Psoas muscle (tissue), 8 donors: ENCODE measurements around the gene SLC9A2. TPM values are rescaled to one million over a fixed set of nuclear protein-coding genes. Genes with fewer than 3 reads are reported as not detected.

Experiments
- ATAC-seq, 4 donors: fragments of 200-7000 bp; cut with Tn5 transposase; one replicate each; pipeline ENCODE4 v1.9.1; 2020; ENCODE audit warnings: moderate library complexity in 3 of 4, mild to moderate bottlenecking in 2 of 4
- DNase-seq, 2 donors: peaks; one replicate each; pipeline ENCODE4 v3.0.0-alpha.2; 2020
- H3K27ac ChIP-seq: fragments of 200-600 bp; one replicate; pipeline ENCODE4 v1.8.0; 2022
- H3K27me3 ChIP-seq, 3 donors: fragments of 200-600 bp in 1 of 3; one replicate each; pipeline versions ENCODE4 v1.6.1 to v1.8.0; 2013 to 2022; ENCODE audit warnings: low read length in 2 of 3, mild to moderate bottlenecking in 2 of 3, moderate library complexity in 1 of 3; ENCODE audit not compliant: insufficient read depth in 3 of 3
- H3K36me3 ChIP-seq, 2 donors: fragments of 200-600 bp in 1 of 2; one replicate each; pipeline versions ENCODE4 v1.6.1 to v1.8.0; 2013 to 2022; ENCODE audit warnings: low read depth in 1 of 2, mild to moderate bottlenecking in 1 of 2, moderate library complexity in 1 of 2; ENCODE audit not compliant: insufficient read depth in 1 of 2
- H3K4me1 ChIP-seq: fragments of 200-600 bp; one replicate; pipeline ENCODE4 v1.8.0; 2022
- H3K4me3 ChIP-seq: fragments of 200-600 bp; one replicate; pipeline ENCODE4 v1.8.0; 2022; ENCODE audit warnings: mild to moderate bottlenecking
- H3K9me3 ChIP-seq: fragments of 200-600 bp; one replicate; pipeline ENCODE4 v1.8.0; 2022
- WGBS, 3 donors: extraction: QIAGEN DNeasy Blood & Tissue Kit; methylation state at CpG; one replicate each; pipeline versions ENCODE4 v1.1.6 to v1.1.7; 2013; 5-methylcytosine and 5-hydroxymethylcytosine counted together
- intact Hi-C, 2 donors: fragments of 100-400 bp; cut with DNase I; formaldehyde crosslinking; loops; one replicate each; pipeline versions ENCODE4 v1.11.0 to v1.14.2; 2022
- polyA plus RNA-seq, 3 donors: library from polyadenylated mRNA; stranded (reverse); fragments of 200-250 nt; gene quantifications; one replicate each; pipeline ENCODE4 v1.2.3, GENCODE V29; 2013
- total RNA-seq, 4 donors: library from RNA; stranded (reverse); fragmentation: NEBNext Ultra II Directional in 2 of 4; extraction: Animal tissue kit (Norgen Biotek cat#: 25700) in 2 of 4; gene quantifications; one replicate each; pipeline versions ENCODE4 v1.2.1 to v1.2.4, GENCODE V29; 2021 to 2023
- TF ChIP-seq, protein P1 (sequence below): fragments of 200-600 bp; IDR thresholded peaks from one replicate; pipeline ENCODE4 v1.8.0; 2022; ENCODE audit warnings: antibody characterized with exemption
- donor health status: healthy with polysubstance abuse.
- donor health status: DM: no; HTN: no; CAD: no; lungs with moderate emphysema.
- donor health status: Bipolar disorder and iron deficiency.
- donor health status: healthy.
- donor health status: DM: yes; HTN: yes; CAD: no.
- donor health status: DM: no; HTN: no; CAD: no.
- donor health status: DM: no; HTN: no; CAD: no.
- donor health status: DM: yes; HTN: yes; CAD: no.

SLC9A2 gene
- total and polyA plus RNA-seq, 7 donors = 0.81 to 9.3 (median 6.3) TPM

DNA sequence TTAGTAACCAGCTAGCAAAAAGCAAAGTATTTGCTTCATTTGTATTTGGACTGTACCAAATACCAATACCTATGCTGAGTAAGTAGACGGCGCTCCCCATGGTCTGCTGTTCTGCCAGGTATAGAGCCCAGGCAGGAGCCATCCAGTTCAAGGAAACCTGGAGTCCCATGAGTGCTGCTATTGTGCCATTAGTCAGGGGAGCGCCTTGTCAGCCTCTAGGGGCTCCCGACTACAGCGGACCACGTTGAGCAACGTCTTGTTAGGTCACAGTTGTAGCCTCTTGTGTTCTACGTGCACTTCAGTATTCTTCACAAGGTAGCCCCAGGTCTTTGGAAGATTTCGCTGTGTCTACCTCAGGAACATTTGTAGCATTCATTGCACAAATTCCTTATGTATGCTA is 21.6 kb upstream of the SLC9A2 start:
- Histone ChIP-seq H3K27ac (no peak overlapping the region), H3K4me1 (no peaks in the 10 kb centered on the region), H3K9me3 (no peaks in the 10 kb centered on the region), H3K4me3 (no peak overlapping the region), H3K36me3 (no peaks in the 10 kb centered on the region), H3K27me3 (no peaks in the 10 kb centered on the region)
- ATAC-seq = no peak
- DNase-seq = no peak
- TF ChIP-seq, protein P1, sequence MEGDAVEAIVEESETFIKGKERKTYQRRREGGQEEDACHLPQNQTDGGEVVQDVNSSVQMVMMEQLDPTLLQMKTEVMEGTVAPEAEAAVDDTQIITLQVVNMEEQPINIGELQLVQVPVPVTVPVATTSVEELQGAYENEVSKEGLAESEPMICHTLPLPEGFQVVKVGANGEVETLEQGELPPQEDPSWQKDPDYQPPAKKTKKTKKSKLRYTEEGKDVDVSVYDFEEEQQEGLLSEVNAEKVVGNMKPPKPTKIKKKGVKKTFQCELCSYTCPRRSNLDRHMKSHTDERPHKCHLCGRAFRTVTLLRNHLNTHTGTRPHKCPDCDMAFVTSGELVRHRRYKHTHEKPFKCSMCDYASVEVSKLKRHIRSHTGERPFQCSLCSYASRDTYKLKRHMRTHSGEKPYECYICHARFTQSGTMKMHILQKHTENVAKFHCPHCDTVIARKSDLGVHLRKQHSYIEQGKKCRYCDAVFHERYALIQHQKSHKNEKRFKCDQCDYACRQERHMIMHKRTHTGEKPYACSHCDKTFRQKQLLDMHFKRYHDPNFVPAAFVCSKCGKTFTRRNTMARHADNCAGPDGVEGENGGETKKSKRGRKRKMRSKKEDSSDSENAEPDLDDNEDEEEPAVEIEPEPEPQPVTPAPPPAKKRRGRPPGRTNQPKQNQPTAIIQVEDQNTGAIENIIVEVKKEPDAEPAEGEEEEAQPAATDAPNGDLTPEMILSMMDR = no peak
- intact Hi-C loops = loop anchor here in 1 of 2 donors (5.0 kb wide), 1 partner anchor 125 kb away; the partner anchor contains the start of gene SLC9A4
- 67 to 76% (median 69%) methylated on average over 9 of the region's 9 CpGs for WGBS, 3 donors

DNA sequence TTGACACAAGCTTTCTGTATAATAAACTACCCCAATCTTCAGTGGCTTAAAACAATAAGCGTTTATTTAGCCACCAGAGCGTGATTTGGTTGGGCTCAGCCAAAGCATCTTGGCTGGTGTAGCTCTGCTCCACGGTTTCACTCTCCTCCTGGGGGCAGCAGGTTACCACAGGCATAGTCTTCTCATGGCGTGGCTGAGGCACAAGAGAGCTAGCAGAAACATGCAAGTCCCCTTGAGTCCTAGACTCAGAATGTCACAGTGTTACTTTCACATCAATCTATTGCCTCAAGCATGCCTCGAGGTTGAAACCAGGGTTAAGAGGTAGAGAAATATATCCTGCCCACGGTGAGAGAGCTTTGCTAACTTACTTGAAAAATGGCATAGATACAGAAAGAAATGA is 19.9 kb upstream of the SLC9A2 start:
- no peak overlapping the region for H3K27ac ChIP-seq
- H3K9me3 ChIP-seq = no peaks in the 10 kb centered on the region
- H3K27me3 ChIP-seq = no peaks in the 10 kb centered on the region
- H3K4me1 ChIP-seq = peaks cover 6% of the 10 kb centered on the region
- no peaks in the 10 kb centered on the region for H3K36me3 ChIP-seq
- intact Hi-C loops = loop anchor here in 1 of 2 donors (5.0 kb wide), 1 partner anchor 127 kb away; the partner anchor contains the start of gene SLC9A4
- ATAC-seq (peak in 3 of 4 donors; percentile 71 to 80 (median 77)), DNase-seq (no peak)
- TF ChIP-seq, protein P1 = no peak
- H3K4me3 ChIP-seq = no peak overlapping the region
- WGBS, 3 donors = 54 to 64% (median 58%) methylated on average over 6 of the region's 6 CpGs

DNA sequence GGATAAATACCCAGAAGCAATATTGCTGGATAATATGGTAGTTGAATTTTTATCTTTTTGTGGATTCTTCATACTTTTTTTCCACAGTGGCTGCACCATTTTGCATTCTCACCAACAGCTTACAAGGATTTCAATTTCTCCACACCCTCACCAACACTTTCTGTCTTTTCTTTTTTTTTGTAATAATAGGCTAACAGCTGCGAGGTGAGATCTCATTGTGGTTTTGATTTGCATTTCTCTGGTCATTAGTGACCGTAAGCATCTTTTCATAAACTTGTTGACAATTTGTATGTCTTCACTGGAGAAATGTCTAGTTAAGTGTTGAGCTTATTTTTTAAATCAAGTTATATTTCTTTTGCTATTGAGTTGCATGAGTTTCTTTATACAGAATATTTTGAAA is 17.6 kb upstream of the SLC9A2 start:
- TF ChIP-seq, protein P1 = no peak
- H3K9me3 ChIP-seq = no peaks in the 10 kb centered on the region
- no peak for ATAC-seq
- no peaks in the 10 kb centered on the region for H3K27me3 ChIP-seq
- intact Hi-C loops = loop anchor here in 1 of 2 donors (10.0 kb wide), 1 partner anchor 203 kb away; no protein-coding TSS in a partner anchor
- no peak overlapping the region for H3K27ac ChIP-seq
- peaks cover 17% of the 10 kb centered on the region for H3K4me1 ChIP-seq
- H3K4me3 ChIP-seq = no peak overlapping the region
- WGBS, 3 donors = 68 to 79% (median 74%) methylated on average over 2 of the region's 2 CpGs
- no peaks in the 10 kb centered on the region for H3K36me3 ChIP-seq
- DNase-seq = no peak

DNA sequence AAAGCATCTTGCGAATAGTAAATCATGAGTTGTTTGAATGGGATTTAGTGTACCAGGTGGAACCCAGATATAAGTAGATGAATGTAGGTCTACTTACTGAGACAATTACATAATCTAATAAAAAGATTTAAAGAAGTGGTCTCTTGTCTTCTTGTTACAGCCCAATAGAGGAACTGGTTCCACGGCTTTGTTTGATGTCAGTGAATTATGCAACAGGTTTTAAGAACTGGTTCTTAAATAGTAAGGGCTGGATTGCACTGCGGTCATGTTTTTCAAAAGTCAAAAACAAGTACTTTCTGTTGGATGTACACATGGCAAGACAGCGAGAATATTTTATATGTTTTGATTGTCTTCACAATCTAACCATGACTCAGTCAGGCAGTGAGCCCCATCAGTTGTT is 15.4 kb upstream of the SLC9A2 start:
- H3K4me1 ChIP-seq = peaks cover 17% of the 10 kb centered on the region
- intact Hi-C loops = loop anchor here in 1 of 2 donors (10.0 kb wide), 1 partner anchor 201 kb away; no protein-coding TSS in a partner anchor
- H3K36me3 ChIP-seq = no peaks in the 10 kb centered on the region
- DNase-seq = no peak
- H3K27me3 ChIP-seq = no peaks in the 10 kb centered on the region
- TF ChIP-seq, protein P1 = no peak
- H3K4me3 ChIP-seq = no peak overlapping the region
- WGBS, 3 donors = 91 to 94% (median 92%) methylated on average over 4 of the region's 4 CpGs
- no peaks in the 10 kb centered on the region for H3K9me3 ChIP-seq
- H3K27ac ChIP-seq = peak overlapping the region; percentile 83
- ATAC-seq = no peak

DNA sequence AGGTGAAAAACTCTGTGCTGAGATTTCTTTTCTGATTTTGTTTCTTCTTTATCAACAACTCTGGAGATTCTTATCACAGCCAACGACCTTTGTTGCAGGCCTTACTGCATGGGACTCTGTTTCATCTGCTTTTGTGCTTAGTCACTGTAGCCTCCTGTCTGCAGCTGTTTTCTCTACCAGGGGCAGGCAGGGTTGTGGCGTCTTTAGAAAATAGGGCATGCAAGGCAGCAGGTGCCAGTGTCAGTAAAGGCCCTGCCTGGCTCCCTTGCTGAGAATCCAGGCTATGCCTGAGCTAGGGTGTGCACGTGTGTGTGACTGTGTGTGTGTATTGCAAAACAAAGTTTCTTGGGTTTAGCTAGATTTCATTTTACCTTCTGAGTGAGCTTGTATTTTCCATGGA is 14.6 kb upstream of the SLC9A2 start:
- H3K36me3 ChIP-seq = no peaks in the 10 kb centered on the region
- no peaks in the 10 kb centered on the region for H3K9me3 ChIP-seq
- H3K27ac ChIP-seq = peak overlapping the region; percentile 83
- intact Hi-C loops = loop anchor here in 1 of 2 donors (10.0 kb wide), 1 partner anchor 200 kb away; no protein-coding TSS in a partner anchor
- DNase-seq (peak; percentile 57 to 84), ATAC-seq (peak; percentile 99 to 100 (median 100))
- peaks cover 17% of the 10 kb centered on the region for H3K4me1 ChIP-seq
- H3K27me3 ChIP-seq = no peaks in the 10 kb centered on the region
- TF ChIP-seq, protein P1 = no peak
- 13 to 21% (median 15%) methylated on average over 3 of the region's 3 CpGs for WGBS, 3 donors
- H3K4me3 ChIP-seq = no peak overlapping the region
